Measurements from ENCODE around the gene CDC73.
A peak's percentile ranks its signal among the peaks of the same experiment; 100 is the strongest.
"Not testable (repeated sequence)": the region's sequence is repeated elsewhere in the genome, so short reads cannot be mapped to it uniquely, and the experiment has no call there.

The CDC73 gene

DNA sequence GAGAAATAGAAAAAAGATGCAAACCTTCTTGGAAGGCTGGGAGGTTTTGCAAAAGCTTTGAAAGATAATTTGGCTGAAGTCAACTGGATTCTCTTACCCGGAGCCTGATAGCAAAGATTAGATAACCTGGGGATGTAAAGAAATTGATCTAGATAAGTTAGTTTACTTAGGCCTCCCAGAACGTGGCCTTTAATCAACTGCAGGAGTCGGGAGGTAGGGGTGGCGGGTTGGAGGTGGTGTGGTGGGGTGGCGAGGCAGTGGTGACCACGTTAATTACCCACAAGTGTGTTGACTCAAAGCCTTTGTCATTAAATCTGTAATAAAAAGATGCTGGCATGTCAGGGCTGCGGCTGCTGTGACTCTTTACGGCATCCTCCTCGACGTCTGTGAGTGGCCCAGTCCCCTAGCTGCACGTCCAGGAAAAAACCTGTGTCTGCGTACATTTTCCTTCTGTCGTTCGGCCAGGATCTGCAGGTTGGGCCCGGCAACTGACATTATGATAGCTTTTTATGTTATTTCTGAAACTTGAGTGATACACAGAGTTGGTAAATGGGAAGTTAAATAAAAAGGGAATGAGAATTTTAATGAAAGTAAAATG lies 115.6 kb downstream of the CDC73 start:
- DNase-seq = no peak

DNA sequence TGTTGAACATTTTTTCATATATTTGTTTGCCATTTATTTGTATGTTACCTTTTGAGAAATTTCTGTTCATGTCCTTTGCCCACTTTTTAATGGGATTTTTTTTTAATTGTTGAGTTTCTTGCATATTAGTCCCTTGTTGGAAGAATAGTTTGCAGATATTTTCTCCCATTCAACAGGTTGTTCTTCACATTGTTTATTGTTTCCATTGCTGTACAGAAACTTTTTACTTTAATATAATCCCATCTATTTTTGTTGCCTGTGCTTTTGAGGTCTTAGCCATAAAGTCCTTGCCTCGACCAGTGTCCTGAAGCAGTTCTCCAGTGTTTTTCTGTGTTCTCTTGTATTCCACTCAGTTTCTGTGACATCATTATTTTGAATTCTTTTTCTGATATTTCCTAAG lies 118.8 kb downstream of the CDC73 start:
- no peak for DNase-seq

DNA sequence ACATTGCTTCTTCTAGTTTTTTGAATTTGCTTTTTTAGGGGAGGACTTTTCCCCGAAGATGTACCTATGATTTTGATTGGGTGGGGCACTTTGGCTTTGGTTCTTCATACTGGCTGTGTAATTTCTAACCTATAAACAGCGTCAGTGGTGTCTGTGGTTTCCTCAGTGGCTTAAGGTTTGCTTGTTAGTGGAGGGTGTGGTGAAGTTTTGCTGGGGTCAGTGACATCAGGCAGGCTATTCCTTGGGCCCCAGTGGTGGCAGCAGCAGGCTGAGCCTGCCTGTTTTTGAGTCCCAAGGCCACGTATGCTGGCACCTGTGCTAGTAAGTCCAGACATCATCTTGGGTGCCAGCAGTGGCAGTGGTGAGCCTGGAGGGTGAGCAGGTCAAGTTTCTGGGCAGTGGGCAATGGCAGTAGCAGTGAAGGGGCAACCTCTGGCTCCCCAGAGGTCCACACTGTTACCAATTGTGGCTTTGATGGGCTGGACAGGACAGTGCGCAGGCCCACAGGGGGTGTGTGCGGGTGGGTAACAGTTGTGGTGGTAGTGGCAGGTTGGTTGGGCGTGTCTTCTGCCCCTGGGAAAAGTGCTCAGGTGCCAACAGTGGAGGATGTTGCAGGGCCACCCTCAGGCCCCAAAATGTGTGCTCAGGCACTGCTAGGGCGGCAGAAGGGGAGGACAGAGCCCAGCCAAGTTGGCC lies 119.4 kb downstream of the CDC73 start:
- no peak for DNase-seq

DNA sequence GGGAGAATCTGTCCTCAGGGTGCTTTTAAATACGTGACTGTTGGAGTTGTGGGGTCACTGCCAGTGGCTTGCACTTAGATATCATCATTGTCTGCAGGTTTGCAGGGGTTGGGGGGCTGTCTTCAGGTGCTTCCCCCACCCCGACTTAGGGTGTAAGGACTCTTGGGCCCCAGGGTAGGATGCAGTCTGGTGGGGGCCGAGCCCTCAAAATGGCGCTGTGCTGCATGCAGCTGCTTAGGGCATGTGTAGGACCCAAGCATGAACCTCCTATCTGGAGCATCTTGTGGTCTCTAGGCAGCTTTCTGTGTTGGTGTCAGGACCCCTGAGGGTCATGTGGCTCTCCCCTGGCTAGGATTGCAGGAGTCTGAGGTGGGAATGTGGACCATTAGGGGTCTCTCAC lies 120.2 kb downstream of the CDC73 start:
- DNase-seq = no peak

DNA sequence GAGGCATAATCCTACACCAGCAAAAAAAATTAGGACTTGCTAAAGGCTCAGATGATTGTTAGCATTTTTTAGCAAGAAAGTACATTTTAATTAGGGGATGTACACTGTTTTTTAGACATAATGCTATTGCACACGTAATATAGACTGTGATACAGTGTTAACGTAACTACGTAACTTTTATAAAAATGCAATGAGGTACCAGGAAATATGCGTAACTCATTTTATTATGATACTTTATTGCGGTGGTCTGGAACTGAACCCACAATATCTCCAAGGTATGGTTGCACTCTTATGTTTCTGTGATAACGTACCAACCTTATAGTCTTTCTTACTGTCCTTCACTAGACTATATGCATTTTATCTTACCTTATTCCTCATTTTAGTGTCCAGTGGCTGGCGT lies 127.4 kb downstream of the CDC73 start:
- DNase-seq = no peak

DNA sequence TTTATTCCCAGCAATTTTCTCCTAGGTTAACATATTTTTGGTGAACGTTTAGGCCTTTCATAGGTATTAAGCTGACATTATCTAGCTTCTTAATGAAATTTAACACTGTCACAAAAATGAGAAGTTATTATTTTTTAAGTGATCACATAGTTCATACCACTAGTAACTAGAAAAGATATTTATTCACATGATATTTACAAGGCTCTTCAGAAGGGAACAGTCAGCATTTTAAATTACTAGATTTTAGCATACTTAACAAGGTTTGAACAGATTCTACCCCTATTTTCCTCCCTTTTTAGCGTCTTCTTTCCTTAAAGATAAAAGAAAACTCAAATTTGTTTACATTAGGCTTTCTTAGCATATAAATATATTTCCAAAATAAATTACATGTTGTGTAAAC lies 130.1 kb downstream of the CDC73 start:
- DNase-seq = no peak

DNA sequence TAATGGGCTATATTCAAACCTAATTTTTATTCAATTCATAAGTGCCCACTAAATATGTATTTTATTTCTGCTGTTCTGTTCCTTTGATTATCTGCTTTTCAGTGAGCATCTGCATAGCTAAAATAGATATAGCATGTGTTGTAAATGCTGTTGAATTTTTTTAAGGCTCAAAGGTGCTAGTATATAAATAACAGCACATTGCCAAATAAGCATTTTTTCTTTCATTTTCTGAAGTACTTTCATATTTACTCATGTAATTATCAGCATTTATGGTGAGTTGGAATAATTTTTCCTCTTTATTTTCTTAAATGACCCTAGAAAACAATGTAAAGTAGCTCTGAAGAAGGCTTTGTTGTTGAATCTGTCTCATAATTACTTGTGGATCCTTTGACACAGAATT lies 134.2 kb downstream of the CDC73 start:
- DNase-seq = peak; percentile 10

DNA sequence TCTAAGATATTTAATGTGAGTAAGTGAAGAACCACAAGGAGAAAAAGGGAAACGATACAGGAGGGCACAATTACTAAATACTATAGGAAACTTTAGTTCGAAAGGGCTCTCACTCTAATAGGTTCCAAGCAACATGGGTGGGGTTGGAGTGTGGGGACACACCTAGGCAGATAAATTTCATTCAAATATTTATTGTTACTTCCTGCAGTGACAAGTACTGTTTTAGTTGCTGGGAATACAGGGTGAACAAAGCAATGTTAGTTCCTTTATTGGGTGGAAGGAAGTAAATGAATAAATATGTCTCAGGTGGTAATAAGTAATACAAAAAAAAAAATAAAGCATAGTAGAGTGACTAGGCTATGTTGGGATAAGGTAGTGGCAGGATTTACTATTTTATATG lies 137.8 kb downstream of the CDC73 start:
- peak; percentile 19 for DNase-seq

DNA sequence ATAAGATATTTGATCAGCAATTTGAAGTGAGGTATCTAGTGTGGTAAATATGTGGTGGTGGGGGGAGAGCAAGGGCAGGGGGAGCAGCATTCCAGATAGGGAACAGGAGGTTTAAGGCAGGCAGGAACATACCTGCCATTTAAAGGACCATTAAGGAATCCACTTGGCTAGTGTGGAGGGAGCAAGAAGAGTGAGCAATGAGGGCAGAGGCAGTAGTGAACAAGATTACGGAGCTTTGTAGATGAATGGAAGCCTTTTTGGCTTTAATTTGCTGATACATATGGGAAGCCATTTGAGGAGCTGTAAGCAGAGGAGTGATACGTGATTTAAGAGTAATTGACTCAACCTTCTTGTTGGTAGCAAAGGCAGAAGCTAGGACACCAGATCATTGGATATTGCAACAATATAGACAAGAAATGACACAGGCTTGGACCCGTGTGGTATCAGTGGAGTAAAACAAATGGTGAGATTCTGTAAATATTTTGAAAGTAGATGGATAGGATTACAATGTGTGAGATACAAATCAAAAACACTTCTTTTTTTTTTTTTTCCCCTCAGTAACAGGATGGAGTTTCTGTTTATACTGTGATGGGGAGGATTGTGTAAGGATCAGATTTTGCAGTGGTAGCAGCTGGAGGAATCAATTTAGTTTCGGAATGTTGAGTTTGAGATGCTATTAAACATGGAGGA lies 138.4 kb downstream of the CDC73 start:
- no peak for DNase-seq

DNA sequence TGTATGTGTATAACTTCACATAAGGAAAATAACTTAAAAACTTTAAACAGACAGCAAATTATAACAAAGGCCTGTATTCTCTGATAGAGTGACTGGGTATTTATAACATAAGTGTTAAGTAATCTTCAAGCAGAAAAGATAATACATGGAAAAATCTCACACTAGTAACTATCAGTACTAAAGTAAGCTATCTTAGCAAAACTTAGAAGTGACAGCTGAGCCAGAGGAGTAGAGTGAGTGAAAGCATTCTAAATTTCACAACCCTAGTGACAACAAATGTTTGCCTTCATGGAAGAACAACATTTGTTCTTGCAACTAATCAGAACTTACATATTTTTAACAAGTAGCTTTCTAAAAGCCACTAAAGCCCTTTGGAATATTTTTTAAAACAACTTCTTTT lies 139.1 kb downstream of the CDC73 start:
- no peak for DNase-seq

DNA sequence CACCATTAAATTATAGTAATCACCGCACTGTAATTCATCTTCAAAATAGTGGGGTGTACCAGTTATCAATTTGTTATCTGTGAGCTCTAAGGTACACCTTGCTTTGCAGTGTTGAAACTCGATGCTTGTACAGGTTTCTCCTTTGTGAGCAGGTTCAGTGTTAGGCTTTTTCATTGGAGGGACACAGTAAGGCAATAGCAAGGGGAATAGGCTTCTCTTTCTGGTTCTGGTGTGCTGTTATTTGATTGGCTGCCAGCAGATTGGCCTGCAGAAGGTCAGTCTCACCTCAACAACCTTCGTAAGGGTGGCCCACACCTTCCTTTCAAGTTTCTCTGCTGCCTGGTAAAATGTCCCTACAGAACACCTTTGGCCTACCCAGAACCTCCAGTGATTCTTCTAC lies 140.8 kb downstream of the CDC73 start:
- DNase-seq = no peak

DNA sequence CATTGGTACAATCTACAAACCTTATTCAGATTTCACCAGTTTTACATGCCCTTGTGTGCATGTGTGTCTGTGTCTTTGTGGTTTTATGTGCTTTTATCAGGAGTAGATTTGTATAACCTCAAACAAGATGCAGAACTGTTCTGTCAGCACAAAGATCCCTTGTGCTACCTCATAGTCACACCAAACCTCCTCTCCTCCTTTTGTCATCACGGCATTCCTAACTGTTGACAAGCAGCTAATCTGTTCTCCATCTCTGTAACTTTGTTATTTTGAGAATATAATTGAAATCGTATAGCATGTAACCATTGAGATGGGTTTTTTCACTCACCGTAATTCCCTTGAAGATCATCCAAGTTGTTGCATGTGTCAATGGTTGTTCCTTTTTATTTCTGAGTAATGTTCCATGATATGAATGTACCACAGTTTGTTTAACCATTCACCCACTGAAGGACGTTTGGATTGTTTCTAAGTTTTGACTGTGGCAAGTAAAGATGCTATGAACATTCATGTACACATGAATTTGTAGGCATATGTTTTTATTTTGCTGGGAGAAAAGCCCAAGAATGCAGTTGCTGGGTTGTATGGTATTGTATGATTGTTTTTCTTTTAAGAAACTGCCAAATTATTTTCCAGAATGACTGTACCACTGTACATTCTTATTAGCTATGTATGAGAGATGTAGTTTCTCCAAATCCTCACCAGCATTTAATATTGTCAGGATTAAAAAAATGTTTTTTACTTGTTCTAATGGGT lies 142.7 kb downstream of the CDC73 start:
- no peak for DNase-seq

DNA sequence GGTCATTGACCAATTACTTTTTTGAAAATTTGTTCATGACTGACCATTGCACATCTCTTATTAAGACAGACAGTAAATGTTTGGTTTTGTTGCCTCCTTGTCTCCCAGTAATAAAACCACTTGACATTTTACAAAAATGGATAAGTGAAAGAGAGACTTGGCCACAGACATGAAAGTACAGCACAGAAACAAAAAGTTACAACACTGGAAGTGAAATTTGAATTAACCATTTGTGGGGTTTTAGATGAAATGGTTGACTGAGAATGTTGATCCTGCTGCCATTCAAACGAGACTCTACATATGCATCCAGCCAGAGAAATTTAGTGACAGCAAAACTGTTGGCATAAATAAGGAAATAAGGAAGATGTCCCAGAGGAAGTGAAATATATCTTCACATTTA lies 143.9 kb downstream of the CDC73 start:
- no peak for DNase-seq

DNA sequence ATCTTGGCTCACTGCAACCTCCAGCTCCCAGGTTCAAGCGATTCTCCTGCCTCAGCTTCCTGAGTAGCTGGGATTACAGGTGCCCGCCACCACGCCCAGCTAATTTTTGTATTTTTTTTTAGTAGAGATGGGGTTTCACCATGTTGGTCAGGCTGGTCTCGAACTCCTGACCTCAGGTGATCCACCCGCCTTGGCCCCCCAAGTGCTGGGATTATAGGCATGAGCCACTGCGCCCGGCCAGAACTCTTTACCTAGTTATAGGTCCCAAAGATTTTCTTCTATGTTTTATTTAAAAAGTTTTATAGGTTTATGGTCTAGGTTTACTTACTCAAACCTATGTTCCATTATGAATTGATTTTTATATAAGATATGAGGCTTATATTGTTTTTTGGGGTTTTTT lies 145.0 kb downstream of the CDC73 start:
- DNase-seq = not testable (repeated sequence)

DNA sequence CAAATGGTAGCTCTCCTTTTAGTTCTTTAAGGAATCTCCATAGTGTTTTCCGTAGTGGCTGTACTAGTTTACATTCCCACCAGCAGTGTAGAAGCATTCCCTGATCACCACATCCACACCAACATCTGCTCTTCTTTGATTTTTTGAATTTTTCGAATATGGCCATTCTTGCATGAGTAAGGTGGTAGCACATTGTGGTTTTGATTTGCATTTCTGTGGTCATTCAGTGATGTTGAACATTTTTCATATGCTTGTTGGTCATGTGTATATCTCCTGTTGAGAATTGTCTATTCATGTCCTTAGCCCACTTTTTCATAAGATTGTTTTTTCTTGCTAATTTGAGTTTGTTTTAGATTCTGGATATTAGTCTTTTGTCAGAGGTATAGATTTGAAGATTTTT lies 149.2 kb downstream of the CDC73 start:
- DNase-seq = no peak

DNA sequence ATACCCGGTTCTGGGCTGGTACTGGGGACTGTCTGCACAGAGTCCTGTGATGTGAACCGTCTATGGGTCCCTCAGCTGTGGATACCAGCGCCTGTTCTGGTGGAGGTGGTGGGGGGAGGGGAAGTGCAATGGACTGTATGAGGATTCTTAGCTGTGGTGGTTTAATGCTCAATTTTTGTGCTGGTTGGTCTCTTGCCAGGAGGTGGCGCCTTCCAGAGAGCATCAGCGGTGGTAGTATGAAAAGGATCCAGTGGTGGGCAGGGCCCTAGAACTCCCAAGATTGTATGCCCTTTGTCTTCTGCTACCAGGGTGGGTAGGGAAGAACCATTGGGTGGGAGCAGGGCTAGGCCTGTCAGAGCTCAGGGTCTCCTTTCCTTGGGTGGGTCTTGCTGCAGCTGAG lies 153.9 kb downstream of the CDC73 start:
- peak; percentile 20 for DNase-seq

DNA sequence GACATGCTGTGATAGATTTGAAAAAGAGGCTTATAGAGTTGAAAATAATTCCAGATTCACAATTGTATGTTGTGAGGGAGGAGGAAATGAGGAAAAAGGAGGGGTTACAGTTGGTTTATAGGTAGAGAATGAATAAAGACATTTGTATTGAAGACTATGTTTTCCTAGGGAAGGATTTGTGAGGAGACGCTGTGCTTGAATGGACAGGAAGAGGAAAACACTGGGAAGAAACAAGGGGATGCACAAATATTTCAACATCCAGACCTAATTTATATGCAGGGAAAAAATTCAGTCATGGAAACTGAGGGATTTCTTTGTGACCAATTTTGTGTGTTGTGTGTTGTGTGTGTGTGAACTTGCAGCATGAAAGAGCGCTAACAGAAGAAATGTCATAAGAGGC lies 157.1 kb downstream of the CDC73 start:
- DNase-seq = no peak

DNA sequence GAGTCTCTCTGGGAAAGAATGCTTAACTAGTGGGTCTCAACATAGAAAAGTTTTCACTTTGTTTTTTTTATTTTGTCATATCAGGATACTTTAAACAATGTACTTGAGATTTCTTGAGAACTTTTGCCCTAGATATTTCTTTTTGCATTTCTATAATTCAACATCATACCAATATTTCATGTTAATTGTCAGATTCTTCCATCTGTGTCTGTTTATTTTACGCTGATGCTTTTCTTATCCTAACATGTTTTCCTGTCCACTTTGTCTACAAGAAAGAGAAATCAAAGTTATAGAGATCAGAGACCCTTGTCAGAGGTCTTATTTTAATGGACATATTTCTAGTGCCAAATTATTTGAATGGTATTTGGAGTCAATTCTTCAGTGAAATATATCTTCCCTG lies 160.1 kb downstream of the CDC73 start:
- DNase-seq = no peak

DNA sequence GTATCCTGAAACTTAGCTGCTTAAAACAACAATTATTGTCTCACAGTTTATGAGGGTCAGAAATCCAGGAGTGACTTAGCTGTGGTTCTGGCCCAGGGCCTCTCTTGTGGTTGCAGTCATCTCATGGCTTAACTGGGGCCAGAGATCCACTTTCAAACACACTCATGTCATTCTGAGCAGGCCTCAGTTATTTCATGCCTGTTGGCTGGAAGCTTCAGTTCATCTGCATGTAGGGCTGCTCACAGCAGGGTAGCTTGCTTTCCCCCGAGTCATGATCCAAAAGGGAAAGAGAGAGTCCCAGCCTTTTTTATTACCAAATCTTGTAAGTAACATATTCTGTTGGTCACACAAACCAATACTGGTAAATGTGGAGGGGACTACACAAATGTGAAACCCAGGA lies 161.2 kb downstream of the CDC73 start:
- DNase-seq = peak; percentile 20

DNA sequence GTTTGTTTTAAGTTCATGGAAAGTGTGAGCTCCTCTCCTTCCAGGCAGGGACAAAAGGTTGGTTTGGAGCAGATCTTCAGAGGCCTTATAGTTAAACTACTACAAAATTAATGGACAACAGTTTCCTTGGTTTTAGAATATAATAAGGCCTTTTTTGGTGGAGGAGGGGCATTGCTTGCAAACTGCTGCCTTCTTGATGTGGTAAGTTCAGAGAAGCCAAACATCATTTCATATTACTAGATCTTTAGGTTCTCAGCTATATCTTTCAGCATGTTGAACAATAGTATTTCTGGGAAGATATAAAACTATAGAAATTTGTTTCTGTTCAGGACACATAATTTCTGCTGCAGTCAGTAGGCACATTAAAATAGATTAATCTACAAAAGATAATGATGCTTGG lies 162.4 kb downstream of the CDC73 start:
- no peak for DNase-seq

DNA sequence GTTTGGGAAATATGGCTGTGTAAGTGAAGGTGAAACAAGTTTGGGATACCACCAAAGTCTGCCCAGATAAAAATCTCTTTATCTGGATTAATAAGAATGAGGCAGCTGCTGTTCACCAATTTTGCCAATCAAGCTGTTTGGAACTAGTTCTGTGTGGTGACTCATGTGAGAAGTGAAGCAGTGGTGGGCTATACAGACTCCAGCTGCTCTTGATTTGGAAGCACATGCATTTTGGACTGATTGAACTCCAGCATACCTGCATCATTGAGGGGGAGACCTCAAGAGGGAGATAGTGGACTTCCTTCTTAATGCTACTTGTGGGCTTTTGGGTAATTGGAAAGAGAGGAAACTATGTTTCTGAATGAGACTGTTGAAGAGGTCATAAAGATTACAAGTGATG lies 163.8 kb downstream of the CDC73 start:
- no peak for DNase-seq

DNA sequence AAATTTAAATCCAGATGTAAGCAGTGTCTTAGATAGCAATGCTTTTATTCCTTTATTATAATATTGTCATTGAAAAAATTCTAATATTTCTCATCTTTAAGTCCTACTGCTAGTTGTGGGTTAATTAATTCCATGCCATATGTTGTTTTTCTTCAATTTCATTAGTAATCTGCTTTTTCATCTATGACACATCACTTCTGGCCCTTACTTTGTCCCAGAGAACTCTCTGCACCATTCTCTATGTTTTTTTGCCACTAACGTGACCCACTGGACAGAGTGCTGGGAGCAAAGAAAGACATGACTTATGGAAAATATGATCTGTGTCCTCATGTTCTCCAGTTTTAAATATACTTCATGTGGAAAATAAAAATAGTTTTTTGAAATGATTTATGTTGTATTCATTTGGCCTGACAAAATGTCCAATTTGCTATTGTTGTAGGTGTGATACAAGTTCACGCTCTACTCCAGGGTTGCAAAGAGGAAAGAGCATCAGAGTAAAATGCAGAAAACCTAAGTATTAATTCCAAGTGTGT lies 166.8 kb downstream of the CDC73 start:
- DNase-seq = not testable (repeated sequence)

DNA sequence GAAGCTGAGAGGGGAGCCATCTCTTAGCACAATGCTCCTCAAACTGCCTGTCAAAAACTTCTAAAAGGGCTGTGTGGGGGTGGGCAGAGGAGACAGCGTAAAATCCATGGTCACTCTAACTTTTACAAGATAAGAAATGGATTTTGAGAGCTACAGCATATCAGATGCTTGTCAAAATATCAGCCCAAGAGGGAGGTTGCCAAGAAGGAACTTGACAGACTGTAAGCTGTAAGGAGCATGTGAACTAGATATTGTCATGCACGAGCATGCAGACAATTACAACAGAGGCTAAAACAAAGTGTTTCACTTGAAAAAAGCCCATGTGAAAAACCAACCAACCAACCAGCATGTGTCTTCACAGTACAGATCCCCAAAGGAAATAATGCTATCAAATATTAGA lies 171.9 kb downstream of the CDC73 start:
- no peak for DNase-seq

DNA sequence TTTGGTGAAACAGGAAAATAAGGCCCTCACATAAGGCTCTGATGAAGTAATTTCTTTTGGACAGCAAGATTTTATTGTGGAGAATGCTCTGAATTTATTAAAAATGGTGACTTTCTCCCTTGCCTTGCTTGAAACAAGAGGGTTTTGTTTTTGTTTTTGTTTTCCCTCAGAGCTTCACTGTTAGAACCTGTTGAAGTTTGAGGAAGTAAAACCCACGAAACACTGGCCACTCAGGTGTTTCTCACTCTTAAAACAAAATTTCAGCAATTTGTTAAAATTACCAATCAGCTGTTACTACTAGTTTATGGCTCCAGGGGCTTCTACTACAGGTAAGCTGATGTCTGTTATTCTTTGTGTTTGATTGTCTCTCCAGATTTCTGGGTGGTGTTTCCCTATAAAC lies 177.2 kb downstream of the CDC73 start:
- DNase-seq = no peak

Measured in NCI-H69 (cell line).